Hypothalamus (tissue), 51 donors: ENCODE data around the gene FGF12.

Source experiments
- DNase-seq, 51 donors: peaks; one replicate each; lab custom pipeline; 2025; lab: John Stamatoyannopoulos, UW

Gene FGF12

DNA sequence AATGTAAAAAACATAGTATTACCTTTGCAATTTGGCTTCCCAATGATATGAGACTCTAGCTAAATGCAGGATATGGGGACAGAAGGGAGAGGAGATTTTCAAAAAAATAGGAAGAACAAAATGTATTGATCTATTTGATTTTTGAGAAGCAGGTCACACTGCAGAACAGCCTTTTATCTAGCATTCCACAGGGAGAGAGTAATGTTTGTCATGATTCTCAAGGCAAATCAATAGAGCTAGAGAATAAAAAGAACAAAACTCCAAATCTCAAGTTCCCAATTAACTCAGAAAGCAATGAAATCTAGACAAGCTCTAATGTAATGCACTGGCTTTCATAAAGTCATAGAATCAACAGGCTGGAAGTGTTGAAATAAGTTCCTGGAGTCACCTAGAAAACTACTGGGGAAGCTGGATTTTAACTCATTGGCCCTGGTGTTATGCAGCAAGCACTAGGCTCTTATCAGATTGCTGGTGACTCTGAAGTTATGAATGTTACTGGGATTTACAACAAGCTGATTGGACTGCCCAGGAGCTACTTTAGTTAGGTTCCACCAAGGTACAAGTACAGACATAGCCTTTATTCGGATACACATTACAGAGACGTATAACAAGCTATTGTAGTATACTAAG, 442.8 kb downstream of the FGF12 start:
- DNase-seq: no peak

DNA sequence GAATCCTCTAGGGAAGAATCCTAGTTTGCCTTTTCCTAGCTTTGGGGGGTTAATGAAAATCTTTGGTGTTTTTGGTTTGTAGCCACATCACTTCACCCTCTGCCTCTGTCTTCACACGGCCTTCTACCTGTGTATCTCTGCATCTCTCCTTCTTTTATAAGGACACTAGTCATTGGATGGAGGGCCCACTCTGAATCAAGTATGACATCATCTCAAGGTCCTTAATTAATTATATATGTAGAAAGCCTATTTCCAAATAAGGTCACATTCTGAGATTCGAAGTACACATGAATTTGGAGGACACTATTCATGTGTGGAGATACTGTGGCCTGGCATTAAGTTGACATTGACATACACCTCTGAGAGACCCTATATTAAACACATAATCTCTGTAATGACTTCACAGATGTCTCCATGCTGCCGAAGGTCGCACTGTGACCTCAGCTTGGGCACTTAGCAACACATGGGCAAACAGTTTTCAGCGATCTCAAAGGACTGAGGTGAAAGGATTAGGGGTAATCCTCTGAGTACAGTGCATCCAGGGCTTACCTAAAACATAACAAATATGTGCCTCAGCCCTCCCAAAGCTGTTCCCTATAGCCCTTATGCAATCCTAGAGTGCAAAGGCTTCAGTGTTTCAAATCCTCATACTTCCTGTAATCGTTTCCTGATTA, 446.0 kb downstream of the FGF12 start:
- DNase-seq: no peak

- no peak for DNase-seq
These were observed 447.7 kb downstream of the FGF12 start for GRCh38 chr3:192279664-192280063.

- DNase-seq: no peak
These were observed 449.9 kb downstream of the FGF12 start for GRCh38 chr3:192277477-192277876.

GRCh38 chr3:192275741-192276355, 451.5 kb downstream of the FGF12 start:
- no peak for DNase-seq

DNA sequence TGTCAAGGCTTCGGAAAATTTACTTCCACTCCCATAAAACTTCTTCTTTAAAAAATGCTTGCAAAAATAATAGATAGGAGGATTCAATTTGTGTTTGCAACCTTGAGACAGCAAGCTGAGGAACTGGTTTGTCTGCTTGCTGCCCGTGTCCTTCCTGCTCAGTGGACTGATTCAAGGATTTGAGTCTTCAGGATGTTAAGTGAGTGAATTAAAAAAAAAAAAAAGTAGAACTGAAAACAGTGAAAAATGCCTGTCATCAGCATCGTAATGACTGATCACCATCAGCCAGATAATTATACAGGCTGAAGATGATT, 453.7 kb downstream of the FGF12 start:
- DNase-seq: no peak

- DNase-seq: no peak
These were observed 454.2 kb downstream of the FGF12 start for GRCh38 chr3:192273001-192273696.

DNA sequence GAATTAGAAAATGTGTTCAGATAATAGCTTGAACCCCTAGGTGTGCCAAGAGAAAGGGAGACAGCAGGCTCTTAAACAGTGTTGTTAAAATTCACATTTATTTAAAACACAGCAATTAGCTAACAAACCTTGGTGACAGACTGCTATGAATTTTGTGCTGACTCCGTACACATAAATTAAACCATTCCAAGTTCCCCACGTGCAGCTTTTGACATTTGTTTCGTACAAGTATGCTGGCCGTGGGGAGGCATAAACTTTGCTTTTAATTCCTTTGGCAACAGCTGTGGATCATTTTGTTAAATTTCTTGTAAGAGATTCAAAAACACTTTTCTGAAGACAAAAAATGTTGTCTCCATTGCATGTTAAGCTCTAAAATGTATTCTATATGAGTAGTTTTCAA, 465.3 kb downstream of the FGF12 start:
- no peak for DNase-seq

GRCh38 chr3:192261135-192261534, 466.2 kb downstream of the FGF12 start:
- no peak for DNase-seq

DNA sequence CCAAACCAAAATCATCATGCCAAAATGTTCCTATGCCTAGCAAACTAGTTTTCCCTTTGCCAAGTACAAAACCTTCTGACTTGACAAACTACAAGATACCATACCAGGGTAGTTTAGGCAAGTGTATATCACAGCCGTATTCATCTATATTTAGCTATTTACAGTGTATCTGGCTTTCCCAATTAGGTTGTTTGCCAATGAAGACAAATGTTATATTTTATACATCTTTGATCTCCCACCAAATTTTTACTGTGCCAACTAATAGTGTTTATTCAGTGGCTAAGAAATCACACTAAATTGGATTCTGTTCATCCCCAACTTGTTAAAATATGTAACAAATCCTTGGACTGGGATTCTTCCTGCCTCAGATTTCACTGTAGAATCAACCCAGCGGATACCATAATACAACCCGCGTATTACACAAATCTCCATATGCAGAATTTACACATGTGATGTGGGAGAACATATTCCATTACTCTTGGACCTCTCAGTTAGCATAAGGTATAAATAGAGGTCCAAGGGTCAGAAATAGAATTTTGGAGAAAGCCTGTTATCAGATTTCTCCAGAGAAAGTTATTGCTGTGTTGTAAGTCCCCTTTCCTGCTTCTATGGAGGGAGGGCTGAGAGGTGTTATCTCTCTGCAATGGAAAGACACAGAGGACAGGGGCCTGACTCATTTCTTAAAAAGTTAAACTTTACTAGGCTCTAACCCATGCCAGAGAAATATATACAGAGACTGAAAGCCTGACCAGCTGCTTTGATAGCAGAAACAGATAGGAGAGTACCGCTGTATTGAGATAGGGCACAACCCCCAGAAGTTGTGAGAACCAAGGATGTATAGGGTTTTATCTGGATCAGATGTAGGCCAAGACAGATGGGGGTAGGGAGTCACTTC, 467.0 kb downstream of the FGF12 start:
- no peak for DNase-seq

- no peak for DNase-seq
These were observed 467.7 kb downstream of the FGF12 start for GRCh38 chr3:192259661-192260060.

GRCh38 chr3:192258721-192259120, 468.6 kb downstream of the FGF12 start:
- DNase-seq: no peak

- no peak for DNase-seq
These were observed 471.5 kb downstream of the FGF12 start for GRCh38 chr3:192255839-192256238.

GRCh38 chr3:192253138-192253887, 474.0 kb downstream of the FGF12 start:
- DNase-seq: no peak

GRCh38 chr3:192249516-192249915, 477.8 kb downstream of the FGF12 start:
- no peak for DNase-seq

- DNase-seq: no peak
These were observed 480.3 kb downstream of the FGF12 start for GRCh38 chr3:192246847-192247559.

DNA sequence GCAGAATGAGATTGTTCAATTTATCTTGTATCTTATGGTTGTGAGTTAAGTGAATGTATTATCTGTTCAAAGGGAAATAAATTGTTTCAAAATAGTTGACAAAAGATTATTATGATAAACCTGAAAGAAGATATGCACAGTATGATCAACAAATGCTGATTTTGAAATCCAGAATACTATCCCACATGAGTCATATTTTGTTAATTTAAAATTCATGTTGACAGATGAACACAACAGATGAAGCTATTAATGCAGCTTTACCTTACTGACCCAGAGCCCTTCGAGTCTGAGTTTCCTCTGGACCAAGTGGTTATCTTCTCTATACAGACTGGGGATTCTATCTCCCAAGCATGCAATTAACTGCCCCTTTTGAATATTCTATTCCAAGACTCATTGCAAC, 482.8 kb downstream of the FGF12 start:
- no peak for DNase-seq

DNA sequence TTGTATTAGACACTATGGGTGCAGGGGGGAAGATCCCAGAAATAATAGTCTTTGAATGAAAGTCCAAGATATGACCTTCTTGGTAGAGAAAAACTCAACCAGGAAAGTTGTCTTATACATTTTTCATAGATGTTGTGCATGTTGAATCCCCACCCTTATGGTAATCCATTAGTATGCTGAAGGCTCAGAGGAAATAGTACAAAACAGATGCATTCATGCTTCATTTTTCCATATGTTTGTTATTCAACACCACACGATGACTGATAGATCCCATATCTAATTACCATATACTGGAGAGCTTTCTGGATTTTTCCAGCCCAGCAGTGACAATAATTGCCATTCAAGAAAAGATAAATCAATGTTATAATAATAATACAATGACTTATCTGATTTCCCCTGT, 487.4 kb downstream of the FGF12 start:
- no peak for DNase-seq

- DNase-seq: no peak
These were observed 489.2 kb downstream of the FGF12 start for GRCh38 chr3:192237992-192238608.
